HS-27A (cell line): ENCODE data around the gene KRTAP5-2.

Source experiments
- DNase-seq: peaks from one replicate; pipeline ENCODE4 v3.0.0-alpha.2; 2012; ENCODE audit warnings: low read depth, missing footprints

Gene KRTAP5-2

DNA sequence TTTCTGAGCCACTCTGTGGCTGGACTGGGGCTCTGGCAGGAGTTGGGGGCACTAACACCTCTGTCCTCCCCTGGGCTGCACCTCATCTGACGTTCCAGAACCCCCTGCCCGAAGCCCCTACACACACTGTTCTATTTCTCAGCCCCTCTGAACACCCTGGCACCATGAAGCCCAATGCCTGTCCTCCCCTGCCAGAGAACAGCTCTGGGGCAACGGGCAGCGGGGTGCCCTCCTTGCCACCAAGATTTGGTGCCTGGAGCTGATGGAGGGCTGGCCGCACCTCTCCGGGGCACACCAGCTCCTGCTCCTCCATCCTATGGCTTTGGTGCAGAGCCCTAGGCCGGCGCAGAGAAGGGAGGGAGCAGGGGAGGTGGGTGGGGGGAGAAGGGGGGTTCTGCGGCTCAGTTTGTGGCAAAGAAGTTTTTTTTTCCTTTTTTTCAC lies 42.4 kb downstream of the KRTAP5-2 start:
- DNase-seq, result no peak

DNA sequence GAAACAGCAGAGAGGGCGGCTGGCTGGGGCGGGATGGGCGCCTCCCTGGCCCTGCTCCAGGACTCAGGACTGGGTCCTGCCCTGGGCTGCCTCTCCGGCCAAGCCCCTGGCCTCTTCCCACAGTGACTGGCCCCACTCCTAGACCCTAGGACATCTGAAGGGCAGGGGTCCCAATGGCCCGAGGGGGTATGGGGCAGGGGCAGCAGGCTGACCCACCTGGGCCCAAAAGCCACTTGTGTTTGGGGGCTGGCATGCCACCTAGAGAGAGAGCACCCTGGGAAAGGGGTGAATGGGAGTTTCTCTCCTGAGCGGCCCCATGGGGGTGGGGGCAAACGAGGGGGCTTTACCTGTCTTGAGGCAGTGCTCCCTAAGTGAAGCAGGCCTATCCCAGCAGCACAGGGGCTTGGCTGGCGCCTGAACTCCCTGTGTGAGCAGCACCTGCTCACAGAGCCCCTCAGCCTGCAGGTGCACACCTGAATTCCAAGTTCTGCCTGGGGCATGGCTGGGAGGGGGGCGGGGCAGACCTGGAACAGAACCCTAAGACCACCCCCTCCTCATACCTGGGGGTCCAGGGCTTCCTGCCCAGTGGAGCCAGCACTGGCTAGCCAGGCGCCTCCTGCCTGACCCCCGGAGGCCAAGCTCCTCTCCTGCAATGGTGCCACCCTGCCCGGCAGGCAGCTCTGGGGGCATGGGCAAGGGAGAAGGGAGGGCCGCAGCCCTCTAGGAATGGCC lies 42.9 kb downstream of the KRTAP5-2 start:
- DNase-seq, result no peak

DNA sequence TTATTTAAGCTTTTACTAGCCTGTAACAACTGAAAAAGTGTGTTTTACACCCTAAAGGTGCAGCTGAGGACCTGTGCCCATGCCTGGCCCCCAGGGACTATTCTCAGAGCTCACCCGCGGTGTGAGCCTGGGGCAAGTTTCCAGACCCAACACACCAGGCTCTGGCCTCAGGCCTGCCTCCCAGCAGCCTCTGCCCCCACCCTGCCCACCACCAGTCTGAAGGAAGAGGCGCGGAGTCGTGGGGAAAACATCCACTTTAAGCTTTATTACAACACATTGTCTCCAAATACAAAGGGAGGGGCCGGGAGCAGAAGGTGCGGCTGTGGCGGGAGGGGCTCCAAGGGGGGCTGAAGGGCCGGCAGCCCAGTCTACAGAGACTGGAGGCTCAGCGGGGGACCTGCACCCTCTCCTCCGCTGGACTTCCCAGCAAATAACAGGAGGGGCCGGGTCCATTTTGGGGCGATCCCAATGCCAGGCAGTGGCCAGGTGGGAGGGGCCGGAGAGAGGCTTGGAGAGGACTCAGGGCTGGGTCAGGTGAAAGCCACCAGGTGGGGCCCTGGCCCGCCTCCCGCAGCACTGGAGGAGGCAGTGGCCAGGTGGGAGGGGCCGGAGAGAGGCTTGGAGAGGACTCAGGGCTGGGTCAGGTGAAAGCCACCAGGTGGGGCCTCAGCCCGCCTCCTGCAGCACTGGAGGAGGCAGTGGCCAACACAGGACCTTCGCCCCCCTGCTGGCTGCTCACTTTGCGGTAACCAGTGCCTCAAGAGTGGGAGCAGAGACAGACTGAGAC lies 44.1 kb downstream of the KRTAP5-2 start:
- no peak for DNase-seq

DNA sequence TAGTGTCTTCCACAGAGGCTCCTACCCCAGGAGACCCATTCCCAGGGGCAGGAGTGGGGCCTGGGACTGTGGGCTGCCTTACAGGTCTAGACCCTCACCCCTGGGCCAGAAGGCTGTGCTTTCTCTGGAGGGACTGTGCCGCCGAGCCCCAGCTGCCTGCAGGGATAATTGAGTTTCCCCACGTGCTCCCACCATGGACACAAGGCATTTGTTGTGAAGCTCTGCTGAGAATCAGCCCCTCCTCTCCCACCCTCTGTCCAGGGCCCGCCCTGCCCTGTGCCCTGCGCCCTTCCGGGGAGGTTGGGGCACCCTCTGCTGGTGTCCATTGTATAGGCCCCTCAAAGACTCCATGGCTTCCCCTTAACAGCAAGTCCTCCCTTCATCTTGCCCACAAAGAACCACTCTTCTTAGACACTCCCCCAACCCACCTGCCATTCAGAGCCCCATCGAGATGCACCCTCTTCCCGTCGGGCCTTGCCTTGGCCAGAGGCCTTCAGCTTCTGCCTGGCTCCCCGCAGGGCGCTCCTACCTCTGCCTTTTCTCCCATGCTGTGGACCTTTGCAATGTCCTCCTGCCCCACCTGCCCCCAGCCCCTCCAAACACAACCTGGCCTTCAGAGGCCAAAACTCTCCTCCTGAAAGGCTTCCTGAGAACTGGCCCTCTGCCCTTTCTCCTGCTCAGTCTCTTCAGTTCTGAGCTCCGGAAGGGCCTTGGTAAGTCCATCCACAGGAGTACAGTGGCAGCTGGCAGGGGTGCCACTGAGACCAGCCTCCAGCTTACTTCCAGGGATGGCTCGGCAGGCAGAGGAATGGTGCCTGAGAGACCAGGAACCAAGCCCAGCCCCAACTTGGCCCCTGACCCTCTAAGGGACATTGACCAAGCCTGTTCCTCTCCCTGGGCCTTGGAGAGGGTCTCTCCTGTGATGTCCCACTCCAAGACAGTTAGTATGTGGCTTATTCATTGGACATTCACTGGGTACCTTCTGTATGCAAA lies 48.5 kb downstream of the KRTAP5-2 start:
- DNase-seq, result no peak

DNA sequence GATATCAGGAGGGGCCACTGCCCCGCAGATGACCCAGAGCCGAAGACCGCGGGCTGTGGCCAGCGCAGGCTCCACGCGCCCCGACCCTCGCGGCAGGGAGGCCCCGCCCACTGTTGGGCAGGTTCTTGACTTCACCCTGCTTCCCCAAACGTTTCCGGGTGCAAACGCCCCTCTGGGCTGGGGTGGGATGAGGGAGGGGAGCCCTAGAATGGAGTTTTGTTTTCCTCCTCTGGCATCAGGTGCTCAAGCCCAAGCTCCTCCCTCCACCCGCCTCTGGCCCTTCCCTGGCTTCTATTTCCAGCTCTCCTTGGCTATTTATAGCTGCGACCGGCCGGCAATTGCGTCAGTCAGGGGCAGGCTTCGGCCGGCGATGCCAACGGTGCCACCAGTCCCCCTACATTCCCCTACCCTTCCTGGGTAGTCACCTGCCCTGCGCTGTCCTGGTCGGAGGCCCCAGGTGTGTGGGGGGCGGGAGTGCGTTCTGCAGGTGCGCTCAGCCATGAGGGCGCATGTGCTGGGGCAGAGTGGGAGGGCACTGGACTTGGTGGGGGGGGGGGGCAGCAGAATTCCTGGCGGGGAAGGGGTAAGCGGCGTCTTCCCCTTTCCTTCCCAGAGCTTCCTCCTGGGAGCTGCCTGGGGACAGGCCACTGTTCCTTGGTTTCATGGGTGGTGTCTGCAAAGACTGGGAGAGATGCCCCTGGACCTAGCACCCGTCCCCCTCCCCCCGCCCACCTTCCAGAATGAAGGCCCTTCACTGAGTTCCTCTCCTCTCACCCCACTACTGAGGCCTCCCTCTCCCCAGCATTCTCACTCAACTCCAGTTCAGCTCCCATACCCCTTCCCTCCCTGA lies 49.6 kb downstream of the KRTAP5-2 start:
- no peak for DNase-seq

DNA sequence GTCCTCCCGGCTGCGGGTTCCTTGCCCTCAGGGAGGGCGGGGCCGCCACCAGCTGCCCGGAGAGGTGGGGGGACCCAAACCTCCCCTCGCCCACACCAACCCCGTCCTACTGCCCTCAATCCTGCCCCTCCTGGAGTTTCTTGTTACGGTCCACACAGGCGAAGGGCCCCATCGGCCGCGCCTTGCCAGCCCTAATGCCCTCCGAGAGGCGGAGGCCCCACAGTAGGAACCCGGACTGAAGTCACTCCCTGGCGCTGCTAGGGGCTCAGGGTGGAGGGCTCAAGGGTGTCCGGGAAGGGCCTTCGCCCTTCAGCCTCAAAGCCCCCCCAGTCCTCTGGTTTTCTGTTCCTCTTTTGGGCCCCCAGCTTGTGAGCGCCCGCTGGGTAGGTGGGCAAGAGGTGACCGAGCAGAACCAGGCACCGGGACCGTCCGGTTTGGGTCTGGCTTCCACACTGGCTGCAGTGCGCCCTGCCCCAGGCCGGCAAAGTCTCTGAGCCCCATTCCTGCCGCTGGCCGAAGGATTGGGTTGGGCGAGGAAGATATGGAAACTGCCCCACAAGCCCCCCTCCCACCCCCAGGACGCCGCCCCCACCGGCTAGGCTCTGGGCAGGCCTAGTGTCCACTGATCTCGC lies 50.5 kb downstream of the KRTAP5-2 start:
- no peak for DNase-seq
